GM23338 (cell line): ENCODE measurements around the gene DOCK3. TPM values are rescaled to one million over a fixed set of nuclear protein-coding genes. Genes with fewer than 3 reads are reported as not detected.
A peak's percentile ranks its signal among the peaks of the same experiment; 100 is the strongest.
"Not testable (repeated sequence)": the region's sequence is repeated elsewhere in the genome, so short reads cannot be mapped to it uniquely, and the experiment has no call there.

Source experiments
- ATAC-seq: fragments of 200-7000 bp; cut with Tn5 transposase; 3 replicates; pipeline ENCODE4 v1.9.1; 2020
- DNase-seq: peaks from one replicate; pipeline ENCODE4 v3.0.0-alpha.2; 2015; ENCODE audit warnings: low spot score
- H2AFZ ChIP-seq: fragments of 200-600 bp; sonication (generic); 2 replicates; pipeline ENCODE4 v1.8.0; 2016; ENCODE audit warnings: antibody characterized with exemption, mild to moderate bottlenecking, moderate library complexity
- H3F3A ChIP-seq: fragments of 200-600 bp; sonication (generic); replicated peaks from 2 replicates; pipeline ENCODE4 v1.8.0; 2017; ENCODE audit warnings: antibody characterized with exemption, mixed run types, low read depth
- H3K27ac ChIP-seq: fragments of 200-600 bp; sonication (generic); 2 replicates; pipeline ENCODE4 v1.6.1; 2016; ENCODE audit warnings: low read depth
- H3K27me3 ChIP-seq: fragments of 200-600 bp; sonication (generic); 2 replicates; pipeline ENCODE4 v1.8.0; 2016; ENCODE audit warnings: mild to moderate bottlenecking, mixed run types, moderate library complexity; ENCODE audit not compliant: insufficient read depth
- H3K36me3 ChIP-seq: fragments of 200-600 bp; sonication (generic); 2 replicates; pipeline ENCODE4 v1.8.0; 2016; ENCODE audit warnings: mild to moderate bottlenecking; ENCODE audit not compliant: insufficient read depth
- H3K4me1 ChIP-seq: fragments of 200-600 bp; sonication (generic); 2 replicates; pipeline ENCODE4 v1.8.0; 2016; ENCODE audit warnings: mild to moderate bottlenecking, moderate library complexity; ENCODE audit not compliant: insufficient read depth
- H3K4me2 ChIP-seq: fragments of 200-600 bp; sonication (generic); 2 replicates; pipeline ENCODE4 v1.7.1; 2017; ENCODE audit warnings: mixed run types
- H3K4me3 ChIP-seq: fragments of 200-600 bp; sonication (generic); 2 replicates; pipeline ENCODE4 v1.6.1; 2016; ENCODE audit warnings: mixed run types
- H3K79me2 ChIP-seq: fragments of 200-600 bp; sonication (generic); replicated peaks from 2 replicates; pipeline ENCODE4 v1.8.0; 2017; ENCODE audit warnings: mild to moderate bottlenecking; ENCODE audit not compliant: insufficient read depth
- H3K9me2 ChIP-seq: fragments of 200-600 bp; sonication (generic); 2 replicates; pipeline ENCODE4 v1.8.0; 2017; ENCODE audit not compliant: insufficient read depth
- H4K20me1 ChIP-seq: fragments of 200-600 bp; sonication (generic); replicated peaks from 2 replicates; pipeline ENCODE4 v1.8.0; 2017; ENCODE audit warnings: mild to moderate bottlenecking; ENCODE audit not compliant: insufficient read depth
- H3K27ac Mint-ChIP-seq: 2 replicates; pipeline ENCODE4 v1.8.0; 2020; ENCODE audit warnings: inconsistent platforms, mild to moderate bottlenecking, moderate library complexity, mixed read lengths
- H3K27me3 Mint-ChIP-seq: 3 replicates; pipeline ENCODE4 v1.8.0; 2022; ENCODE audit warnings: low read depth, mild to moderate bottlenecking, moderate library complexity, mixed read lengths, inconsistent platforms; ENCODE audit not compliant: insufficient read depth, poor library complexity
- H3K36me3 Mint-ChIP-seq: 3 replicates; pipeline ENCODE4 v1.8.0; 2021; ENCODE audit warnings: low read depth, mild to moderate bottlenecking, inconsistent platforms, moderate library complexity, mixed read lengths
- H3K4me1 Mint-ChIP-seq: 3 replicates; pipeline ENCODE4 v1.8.0; 2020; ENCODE audit warnings: mild to moderate bottlenecking, inconsistent platforms, mixed read lengths
- H3K4me3 Mint-ChIP-seq: 3 replicates; pipeline ENCODE4 v1.8.0; 2021; ENCODE audit warnings: moderate library complexity, mild to moderate bottlenecking, inconsistent platforms, mixed read lengths
- H3K9me3 Mint-ChIP-seq: 3 replicates; pipeline ENCODE4 v1.8.0; 2020; ENCODE audit warnings: moderate library complexity, mild to moderate bottlenecking, inconsistent platforms, mixed read lengths
- CTCF ChIP-seq, 2 experiments: fragments of 200-600 bp in 1 of 2; sonication (generic) in 1 of 2; conservative IDR thresholded peaks; 2 replicates each; pipeline versions ENCODE4 v1.5.1 to v1.6.1; 2016 to 2017; ENCODE audit warnings: antibody characterized with exemption in 2 of 2, low read depth in 2 of 2, mild to moderate bottlenecking in 2 of 2, moderate library complexity in 1 of 2
- EZH2 ChIP-seq: fragments of 200-600 bp; sonication (generic); IDR thresholded peaks from one replicate; pipeline ENCODE4 v1.8.0; 2017; ENCODE audit warnings: antibody characterized with exemption, mild to moderate bottlenecking, low read depth; ENCODE audit not compliant: unreplicated experiment
- EZH2phosphoT487 ChIP-seq: fragments of 200-600 bp; sonication (generic); IDR thresholded peaks from one replicate; pipeline ENCODE4 v1.8.1; 2018; ENCODE audit warnings: antibody characterized with exemption; ENCODE audit not compliant: unreplicated experiment
- JUNB ChIP-seq: IDR thresholded peaks from one replicate; pipeline ENCODE4 v1.6.1; 2016; ENCODE audit warnings: antibody characterized with exemption; ENCODE audit not compliant: unreplicated experiment
- NANOG ChIP-seq: IDR thresholded peaks from 2 replicates; pipeline ENCODE4 v1.6.1; 2016; ENCODE audit warnings: antibody characterized with exemption, borderline replicate concordance
- POLR2AphosphoS5 ChIP-seq: IDR thresholded peaks from 2 replicates; pipeline ENCODE4 v1.6.1; 2016; ENCODE audit warnings: antibody characterized with exemption, low read depth
- STAT1 ChIP-seq: IDR thresholded peaks from one replicate; pipeline ENCODE4 v1.6.1; 2016; ENCODE audit warnings: antibody characterized with exemption; ENCODE audit not compliant: unreplicated experiment
- ZNF331 ChIP-seq: fragments of 250-450 bp; sonication (Bioruptor Pico); IDR thresholded peaks from 2 replicates; pipeline ENCODE4 v1.5.0; 2020; ENCODE audit warnings: low read depth, mild to moderate bottlenecking, moderate library complexity
- polyA plus RNA-seq: library from polyadenylated mRNA; unstranded; fragments of >200 nt; fragmentation: Nextera tagmentation; extraction: Ambion mirVana; gene quantifications from 2 replicates; pipeline ENCODE4 v1.2.1, GENCODE V29; 2016
- total RNA-seq: library from RNA; depleted of rRNA; stranded (reverse); fragments of >200 nt; shearing (Covaris generic); gene quantifications from 2 replicates; pipeline ENCODE4 v1.2.3, GENCODE V29; 2014
- TF ChIP-seq, protein P1 (sequence below): IDR thresholded peaks from 2 replicates; pipeline ENCODE4 v1.6.1; 2016; ENCODE audit warnings: antibody characterized with exemption

The DOCK3 gene
- total and polyA plus RNA-seq, 2 experiments from 2014 or later, result 2.4 to 5.6 TPM

DNA sequence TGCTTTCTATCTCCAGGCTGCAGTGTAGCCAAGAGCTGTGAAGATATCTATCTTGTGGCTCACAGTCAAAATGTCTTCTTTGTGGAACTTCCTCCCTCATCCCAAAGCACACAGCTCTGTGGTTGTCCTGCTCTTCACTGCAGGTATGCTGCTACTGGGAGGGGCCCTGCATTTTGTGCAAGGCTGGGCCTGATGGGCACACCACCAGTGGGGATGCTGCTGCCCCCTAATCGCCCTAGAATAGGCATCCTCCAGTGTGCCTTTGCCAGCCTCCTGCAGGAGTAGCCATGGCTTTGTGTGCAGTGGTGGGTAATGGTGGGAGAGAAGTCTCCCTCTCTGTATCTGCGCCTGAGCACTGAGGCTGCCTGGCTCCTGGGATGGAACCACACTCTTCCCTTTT is 297.3 kb downstream of the DOCK3 start (continued):
- TF ChIP-seq, protein P1, sequence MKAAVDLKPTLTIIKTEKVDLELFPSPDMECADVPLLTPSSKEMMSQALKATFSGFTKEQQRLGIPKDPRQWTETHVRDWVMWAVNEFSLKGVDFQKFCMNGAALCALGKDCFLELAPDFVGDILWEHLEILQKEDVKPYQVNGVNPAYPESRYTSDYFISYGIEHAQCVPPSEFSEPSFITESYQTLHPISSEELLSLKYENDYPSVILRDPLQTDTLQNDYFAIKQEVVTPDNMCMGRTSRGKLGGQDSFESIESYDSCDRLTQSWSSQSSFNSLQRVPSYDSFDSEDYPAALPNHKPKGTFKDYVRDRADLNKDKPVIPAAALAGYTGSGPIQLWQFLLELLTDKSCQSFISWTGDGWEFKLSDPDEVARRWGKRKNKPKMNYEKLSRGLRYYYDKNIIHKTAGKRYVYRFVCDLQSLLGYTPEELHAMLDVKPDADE, result no peak
- TF ChIP-seq EZH2 (no peak), NANOG (no peak), EZH2phosphoT487 (no peak), POLR2AphosphoS5 (no peak), JUNB (no peak), ZNF331 (no peak)

DNA sequence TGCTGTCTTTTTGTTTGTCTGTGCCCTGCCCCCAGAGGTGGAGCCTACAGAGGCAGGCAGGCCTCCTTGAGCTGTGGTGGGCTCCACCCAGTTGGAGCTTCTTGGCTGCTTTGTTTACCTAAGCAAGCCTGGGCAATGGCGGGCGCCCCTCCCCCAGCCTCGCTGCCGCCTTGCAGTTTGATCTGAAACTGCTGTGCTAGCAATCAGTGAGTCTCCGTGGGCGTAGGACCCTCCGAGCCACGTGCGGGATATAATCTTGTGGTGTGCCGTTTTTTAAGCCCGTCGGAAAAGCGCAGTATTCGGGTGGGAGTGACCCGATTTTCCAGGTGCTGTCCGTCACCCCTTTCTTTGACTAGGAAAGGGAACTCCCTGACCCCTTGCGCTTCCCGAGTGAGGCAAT is 303.9 kb downstream of the DOCK3 start:
- not testable (repeated sequence) for DNase-seq, H3K9me2 ChIP-seq, H3K27me3 ChIP-seq, H2AFZ ChIP-seq, H3K79me2 ChIP-seq, H3K36me3 ChIP-seq, H4K20me1 ChIP-seq, H3F3A ChIP-seq
- peaks cover 15% of the 10 kb centered on the region for H3K9me3 Mint-ChIP-seq
- peaks cover 10% of the 10 kb centered on the region for H3K4me1 ChIP-seq
- peak overlapping the region; percentile 55 for H3K4me3 Mint-ChIP-seq
- H3K4me2 ChIP-seq, result peak overlapping the region; percentile 52; the same call in 1 of the 2 replicates
- H3K27ac Mint-ChIP-seq, result peak overlapping the region; percentile 94
- peaks cover 16% of the 10 kb centered on the region for H3K4me1 Mint-ChIP-seq
- peak overlapping the region; percentile 49 for H3K4me3 ChIP-seq
- peaks cover 12% of the 10 kb centered on the region for H3K27me3 Mint-ChIP-seq
- peak; percentile 53 for ATAC-seq
- peaks cover 12% of the 10 kb centered on the region; the same call in 2 of the 3 replicates for H3K36me3 Mint-ChIP-seq
- peak overlapping the region; percentile 80; the same call in 1 of the 2 replicates for H3K27ac ChIP-seq

DNA sequence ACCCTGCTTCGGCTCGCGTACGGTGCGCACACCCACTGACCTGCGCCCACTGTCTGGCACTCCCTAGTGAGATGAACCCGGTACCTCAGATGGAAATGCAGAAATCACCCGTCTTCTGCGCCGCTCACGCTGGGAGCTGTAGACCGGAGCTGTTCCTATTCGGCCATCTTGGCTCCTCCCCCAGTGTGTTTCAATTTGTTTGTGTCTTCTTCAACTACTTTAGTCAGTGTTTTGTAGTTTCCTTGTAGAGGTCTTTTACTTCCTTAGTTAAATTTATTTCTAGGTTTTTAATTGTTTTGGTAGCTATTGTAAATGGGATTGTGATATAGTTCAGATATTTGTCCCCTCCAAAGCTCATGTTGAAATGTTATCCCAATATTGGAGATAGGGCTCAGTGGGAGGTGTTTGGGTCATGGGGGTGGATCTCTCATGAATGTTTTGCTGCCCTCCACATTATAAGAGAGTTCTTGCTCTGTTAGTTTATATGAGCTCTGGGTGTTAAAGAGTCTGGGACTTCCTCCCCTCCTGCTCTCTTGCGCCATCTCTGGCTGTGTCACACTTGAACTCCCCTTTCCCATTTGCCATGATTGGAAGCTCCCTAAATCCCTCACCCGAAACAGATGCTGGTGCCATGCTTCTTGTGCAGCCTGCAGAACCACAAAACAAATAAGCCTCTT is 304.4 kb downstream of the DOCK3 start:
- DNase-seq (peak; percentile 80), ATAC-seq (peak; percentile 94)
- peak overlapping the region; percentile 94 for H3K27ac Mint-ChIP-seq
- peak overlapping the region; percentile 52 for H3K4me2 ChIP-seq
- H3K4me1 ChIP-seq, result peaks cover 10% of the 10 kb centered on the region
- no peaks in the 10 kb centered on the region for H3K9me2 ChIP-seq
- H2AFZ ChIP-seq, result no peak overlapping the region
- no peaks in the 10 kb centered on the region for H3K79me2 ChIP-seq
- H3K36me3 ChIP-seq, result no peaks in the 10 kb centered on the region
- peak overlapping the region; percentile 80 for H3K27ac ChIP-seq
- peaks cover 14% of the 10 kb centered on the region; the same call in 2 of the 3 replicates for H3K36me3 Mint-ChIP-seq
- TF ChIP-seq STAT1 (no peak), NANOG (no peak), ZNF331 (no peak), CTCF (conservative IDR thresholded peaks at IDR 0.05; ENCODE audit: low read depth in 2 of 2) (peak; percentile 62 to 70)
- H3K27me3 ChIP-seq, result no peaks in the 10 kb centered on the region
- H3F3A ChIP-seq, result no peaks in the 10 kb centered on the region
- peak overlapping the region; percentile 55 for H3K4me3 Mint-ChIP-seq
- H3K4me3 ChIP-seq, result peak overlapping the region; percentile 49
- H3K27me3 Mint-ChIP-seq, result peaks cover 12% of the 10 kb centered on the region
- H3K9me3 Mint-ChIP-seq, result peaks cover 15% of the 10 kb centered on the region
- H3K4me1 Mint-ChIP-seq, result peaks cover 16% of the 10 kb centered on the region
- no peaks in the 10 kb centered on the region for H4K20me1 ChIP-seq
